Dendritic cell treated with granulocyte-macrophage colony-stimulating factor and Interleukin-4, amounts not matched to agents 40 ng/mL and 50 ng/mL, for 4 days (primary cell): ENCODE results near the gene SFTPD.
"Not testable (repeated sequence)": the region's sequence is repeated elsewhere in the genome, so short reads cannot be mapped to it uniquely, and the experiment has no call there.

ENCODE experiments used
- H3K27ac Mint-ChIP-seq: one replicate; pipeline ENCODE4 v1.8.0; 2022; ENCODE audit warnings: mild to moderate bottlenecking, mixed read lengths
- H3K27me3 Mint-ChIP-seq: one replicate; pipeline ENCODE4 v1.8.0; 2022; ENCODE audit warnings: mild to moderate bottlenecking, mixed read lengths
- H3K36me3 Mint-ChIP-seq: one replicate; pipeline ENCODE4 v1.8.0; 2022; ENCODE audit warnings: low read depth, mixed read lengths
- H3K4me1 Mint-ChIP-seq: one replicate; pipeline ENCODE4 v1.8.0; 2022; ENCODE audit warnings: low read depth, mixed read lengths
- H3K4me3 Mint-ChIP-seq: one replicate; pipeline ENCODE4 v1.8.0; 2022; ENCODE audit warnings: mild to moderate bottlenecking, moderate library complexity, mixed read lengths
- H3K9me3 Mint-ChIP-seq: one replicate; pipeline ENCODE4 v1.8.0; 2022; ENCODE audit warnings: mixed read lengths
- intact Hi-C: fragments of 100-400 bp; cut with micrococcal nuclease; formaldehyde crosslinking; loops from one replicate; pipeline ENCODE4 v1.15.0; 2022

Gene SFTPD

DNA sequence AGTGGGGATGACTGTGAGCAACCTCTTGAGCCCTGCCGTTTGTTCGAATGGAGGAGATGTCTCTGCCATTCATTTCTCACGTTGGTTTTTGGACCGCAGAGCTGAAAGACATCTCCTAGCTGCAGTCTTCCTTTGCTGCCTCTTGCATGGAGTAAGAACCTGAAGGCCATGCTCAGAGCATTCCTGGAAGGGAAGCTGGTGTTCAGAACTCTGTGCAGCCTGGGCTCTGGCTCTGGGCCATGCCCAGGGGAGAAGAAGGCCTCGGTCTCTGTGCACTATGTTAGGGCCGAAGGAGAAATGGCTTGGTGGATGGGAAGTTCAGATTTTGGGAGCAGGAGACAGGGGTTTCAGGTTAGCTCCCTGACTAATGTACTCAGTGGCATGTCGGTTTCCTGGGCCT lies 22.9 kb downstream of the SFTPD start:
- Mint-ChIP-seq H3K9me3 (peaks cover 7% of the 10 kb centered on the region), H3K36me3 (no peaks in the 10 kb centered on the region), H3K27me3 (peaks cover 32% of the 10 kb centered on the region), H3K27ac (no peak overlapping the region), H3K4me1 (peaks cover 6% of the 10 kb centered on the region), H3K4me3 (no peak overlapping the region)
- intact Hi-C loops = loop anchor here (10.0 kb wide), 1 partner anchor 151 kb away; no protein-coding TSS in a partner anchor

DNA sequence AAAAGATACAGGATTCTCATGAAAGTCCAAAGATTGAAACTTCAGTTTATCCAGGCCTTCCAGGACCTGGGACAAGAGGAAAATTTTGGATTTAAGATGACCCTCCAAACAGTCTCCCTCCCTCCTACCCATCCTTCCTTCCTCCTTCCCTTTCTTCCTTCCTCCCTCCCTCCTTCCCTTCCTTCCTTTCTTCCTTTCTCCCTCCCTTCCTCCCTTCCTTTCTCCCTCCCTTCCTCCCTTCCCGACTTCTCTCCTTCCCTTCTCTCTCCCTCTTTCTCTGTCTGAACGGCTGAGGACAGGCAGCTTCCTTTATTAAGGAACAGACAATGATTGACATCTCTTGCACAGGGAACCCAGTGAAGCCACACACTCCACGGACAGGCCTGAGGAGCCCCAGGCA lies 23.3 kb downstream of the SFTPD start:
- Mint-ChIP-seq H3K36me3 (no peaks in the 10 kb centered on the region), H3K4me1 (peaks cover 6% of the 10 kb centered on the region), H3K4me3 (no peak overlapping the region), H3K27ac (no peak overlapping the region), H3K27me3 (peaks cover 28% of the 10 kb centered on the region), H3K9me3 (peaks cover 7% of the 10 kb centered on the region)
- intact Hi-C loops = loop anchor here (10.0 kb wide), 1 partner anchor 151 kb away; no protein-coding TSS in a partner anchor

DNA sequence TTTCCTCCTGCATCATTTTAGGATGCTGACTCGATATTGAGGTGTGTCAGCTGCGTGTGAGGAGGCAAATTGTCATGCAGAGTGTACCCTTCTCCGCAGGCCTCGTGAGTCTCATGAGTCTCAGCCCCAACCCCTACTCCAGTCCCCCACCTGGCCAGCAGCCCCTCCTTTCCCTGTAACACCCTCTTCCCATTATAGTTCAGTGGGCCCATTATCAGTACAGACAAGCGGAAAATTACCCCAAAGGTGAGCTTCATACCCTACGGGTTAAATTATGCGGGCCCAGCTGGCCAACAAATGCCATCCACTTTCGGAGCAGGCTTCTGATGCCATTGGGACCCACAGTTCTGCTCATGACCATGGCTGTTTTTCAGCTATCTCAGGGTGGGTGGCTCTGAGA lies 25.2 kb downstream of the SFTPD start:
- Mint-ChIP-seq H3K4me1 (no peaks in the 10 kb centered on the region), H3K9me3 (peaks cover 7% of the 10 kb centered on the region), H3K27me3 (peaks cover 16% of the 10 kb centered on the region), H3K36me3 (no peaks in the 10 kb centered on the region), H3K27ac (no peak overlapping the region), H3K4me3 (no peak overlapping the region)
- intact Hi-C loops = loop anchor here (10.0 kb wide), 1 partner anchor 149 kb away; no protein-coding TSS in a partner anchor

DNA sequence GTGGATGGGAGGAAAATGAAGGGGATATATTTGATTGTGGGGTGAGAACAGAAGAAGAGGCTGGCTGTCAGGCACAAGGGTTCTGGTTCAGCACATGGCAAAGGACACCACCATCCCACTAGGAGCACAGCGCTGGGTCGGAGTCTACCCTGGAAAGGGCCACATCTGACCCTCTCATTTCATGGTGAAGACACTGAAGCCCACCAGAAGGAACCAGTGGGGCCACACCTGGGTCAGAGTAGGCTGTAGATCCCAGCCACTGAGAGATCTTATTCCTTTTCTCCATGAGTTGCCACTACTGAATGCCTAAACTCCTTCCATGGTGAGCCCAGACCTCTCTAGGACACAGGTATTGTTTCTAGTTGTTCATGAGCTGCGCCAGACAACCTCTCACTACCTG lies 25.8 kb downstream of the SFTPD start:
- Mint-ChIP-seq H3K9me3 (peaks cover 7% of the 10 kb centered on the region), H3K4me3 (no peak overlapping the region), H3K27ac (no peak overlapping the region), H3K27me3 (peaks cover 16% of the 10 kb centered on the region), H3K4me1 (no peaks in the 10 kb centered on the region), H3K36me3 (no peaks in the 10 kb centered on the region)
- intact Hi-C loops = loop anchor here (10.0 kb wide), 1 partner anchor 148 kb away; no protein-coding TSS in a partner anchor

DNA sequence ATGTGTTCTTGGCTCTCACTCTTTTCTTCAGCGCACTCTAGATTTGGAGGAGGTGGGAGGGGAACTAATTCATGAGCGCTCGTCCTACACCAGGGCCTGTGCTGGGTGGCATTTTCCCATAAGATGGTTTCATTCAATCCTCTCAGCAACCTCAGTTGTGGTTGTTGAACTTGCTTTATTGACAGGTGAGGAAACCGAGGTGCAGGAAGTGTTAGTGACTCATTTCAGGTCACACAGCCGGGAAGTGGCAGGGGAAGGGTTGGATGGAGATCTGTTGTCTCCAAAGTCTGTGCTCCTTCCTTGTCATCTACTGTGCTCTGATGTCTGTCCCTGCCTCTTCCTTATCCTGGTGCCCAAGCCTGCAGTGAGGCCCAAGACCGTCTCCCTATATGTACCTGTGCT lies 26.9 kb downstream of the SFTPD start:
- not testable (repeated sequence) for H3K4me3 Mint-ChIP-seq, H3K4me1 Mint-ChIP-seq, H3K27ac Mint-ChIP-seq, H3K9me3 Mint-ChIP-seq, H3K36me3 Mint-ChIP-seq
- peaks cover 11% of the 10 kb centered on the region for H3K27me3 Mint-ChIP-seq
- intact Hi-C loops = loop anchor here (10.0 kb wide), 1 partner anchor 147 kb away; no protein-coding TSS in a partner anchor

DNA sequence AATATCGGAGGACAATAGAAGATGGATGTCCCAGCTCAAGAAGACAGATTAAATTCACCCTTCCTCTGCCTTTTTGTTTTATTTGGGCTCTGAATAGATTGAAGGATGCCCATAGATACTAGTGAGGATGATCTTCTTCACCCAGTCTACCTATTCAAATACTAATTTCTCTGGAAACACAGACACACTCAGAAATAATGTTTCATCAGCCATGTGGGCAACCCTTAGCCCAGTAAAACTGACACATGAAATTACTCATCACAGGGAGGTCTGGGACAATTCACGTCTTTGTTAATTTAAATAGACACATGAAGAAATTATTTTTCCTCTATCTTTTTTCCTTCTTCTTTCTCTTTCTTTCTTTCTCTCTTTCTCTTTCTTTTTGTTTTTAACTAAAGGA lies 33.1 kb downstream of the SFTPD start:
- H3K9me3 Mint-ChIP-seq, H3K27me3 Mint-ChIP-seq, H3K36me3 Mint-ChIP-seq, intact Hi-C loops, H3K4me3 Mint-ChIP-seq, H3K4me1 Mint-ChIP-seq, H3K27ac Mint-ChIP-seq: not testable (repeated sequence)

DNA sequence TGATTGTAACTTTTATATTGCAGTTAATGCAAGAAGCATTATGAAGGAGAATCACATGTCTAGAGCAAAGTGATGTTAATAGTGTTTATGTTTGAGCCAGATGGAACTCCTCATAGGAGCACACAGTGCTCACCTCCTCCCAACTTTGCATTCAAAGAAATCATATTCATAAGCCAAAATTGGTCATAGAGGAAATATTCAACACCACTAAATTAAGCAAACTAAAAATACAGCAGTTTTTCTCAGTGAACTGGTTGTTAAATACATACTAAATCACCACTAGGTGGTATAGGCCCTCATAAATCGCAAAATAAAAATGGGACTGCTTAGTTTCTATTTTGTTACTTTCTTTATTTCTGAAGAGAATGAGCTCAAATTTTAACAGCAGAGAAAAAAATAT lies 34.4 kb downstream of the SFTPD start:
- intact Hi-C loops, H3K4me3 Mint-ChIP-seq, H3K27me3 Mint-ChIP-seq, H3K9me3 Mint-ChIP-seq, H3K36me3 Mint-ChIP-seq, H3K4me1 Mint-ChIP-seq, H3K27ac Mint-ChIP-seq: not testable (repeated sequence)

DNA sequence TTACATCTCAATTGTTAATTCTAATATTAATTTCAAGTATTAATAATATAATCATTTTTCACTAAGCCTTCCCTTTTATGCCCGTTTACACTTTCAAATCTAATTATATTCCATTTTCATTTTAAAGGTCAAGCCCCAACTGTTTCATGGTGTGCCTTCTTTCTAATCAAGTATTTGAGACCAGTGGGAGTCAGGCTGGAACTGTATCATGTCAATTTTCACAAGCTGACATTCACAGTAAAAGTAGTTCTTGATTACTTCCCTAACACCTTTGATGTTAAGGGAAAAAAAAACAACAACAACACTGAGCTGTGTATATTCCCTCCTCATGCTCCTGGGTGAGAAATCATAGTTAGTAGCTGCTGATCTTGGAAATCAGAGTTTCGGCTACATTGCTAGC lies 38.1 kb downstream of the SFTPD start:
- Mint-ChIP-seq H3K9me3 (no peaks in the 10 kb centered on the region), H3K27ac (no peak overlapping the region), H3K27me3 (peaks cover 29% of the 10 kb centered on the region), H3K36me3 (no peaks in the 10 kb centered on the region), H3K4me3 (no peak overlapping the region), H3K4me1 (no peaks in the 10 kb centered on the region)
- intact Hi-C loops = no loop called here

DNA sequence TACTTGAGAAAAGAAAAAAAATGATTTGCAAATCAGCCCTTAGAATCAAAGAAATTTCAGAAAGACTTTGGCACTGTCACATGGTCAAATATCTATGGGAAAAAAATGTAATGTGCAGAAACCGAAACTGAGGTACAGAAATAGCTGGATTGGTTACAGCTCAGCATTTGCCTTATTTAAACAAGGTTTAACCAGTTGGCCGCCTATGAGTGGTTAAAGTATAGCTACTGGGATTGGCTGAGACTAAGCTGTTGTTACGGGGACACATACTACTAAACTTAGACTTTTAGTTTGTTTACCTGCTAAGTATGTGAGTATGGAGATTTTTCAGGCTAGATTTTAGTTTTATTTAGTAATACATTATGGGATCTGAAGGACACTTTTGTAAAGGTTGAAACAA lies 38.6 kb downstream of the SFTPD start:
- no peak overlapping the region for H3K27ac Mint-ChIP-seq
- H3K9me3 Mint-ChIP-seq = no peaks in the 10 kb centered on the region
- no peak overlapping the region for H3K4me3 Mint-ChIP-seq
- H3K36me3 Mint-ChIP-seq = no peaks in the 10 kb centered on the region
- intact Hi-C loops = no loop called here
- peaks cover 3% of the 10 kb centered on the region for H3K4me1 Mint-ChIP-seq
- H3K27me3 Mint-ChIP-seq = peaks cover 33% of the 10 kb centered on the region

DNA sequence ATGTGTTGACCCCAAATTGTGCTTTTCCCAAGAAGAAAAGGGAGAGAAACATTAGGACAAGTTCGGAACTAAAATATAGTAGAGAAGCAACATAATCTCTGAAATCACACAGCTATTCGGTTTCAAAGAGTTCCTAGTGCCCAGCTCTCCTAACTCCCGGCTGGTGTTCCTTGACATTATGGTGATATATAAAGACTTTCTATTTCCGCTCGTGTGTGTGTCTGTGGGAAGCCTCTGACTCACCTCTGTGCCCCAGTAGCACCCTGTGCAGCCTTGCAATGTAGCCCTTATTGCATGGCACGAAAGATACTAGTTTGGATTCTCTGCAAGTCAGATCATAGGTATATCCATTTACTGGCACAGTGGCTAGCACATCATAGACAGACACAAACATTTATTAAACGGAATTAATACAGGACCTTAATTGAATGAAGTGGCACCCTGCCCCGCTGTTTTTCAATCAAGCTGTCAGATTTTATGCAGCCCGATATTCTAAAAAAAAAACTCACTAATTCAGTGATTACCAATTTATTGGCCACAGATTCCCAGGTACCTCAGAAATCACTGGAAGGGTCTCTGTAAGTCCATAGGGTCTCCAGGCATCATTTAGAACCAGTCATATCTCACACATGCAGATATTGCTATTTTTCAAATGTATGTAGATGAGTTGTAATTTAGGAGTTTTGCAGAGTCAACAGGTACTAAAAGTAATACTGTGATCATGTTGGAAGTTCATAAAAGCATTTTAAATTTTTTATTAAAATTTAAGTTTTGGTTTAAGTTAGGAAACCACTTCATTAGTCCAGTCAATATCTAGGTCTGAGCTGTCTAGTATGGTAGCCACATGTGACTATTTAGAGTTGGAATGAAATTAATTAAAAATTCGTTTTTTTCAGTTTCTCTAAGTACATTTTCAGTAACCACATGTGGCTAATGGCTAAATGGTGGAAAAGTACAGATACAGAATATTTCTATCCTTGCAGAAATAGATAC lies 43.3 kb downstream of the SFTPD start:
- Mint-ChIP-seq H3K4me1 (peaks cover 14% of the 10 kb centered on the region), H3K9me3 (no peaks in the 10 kb centered on the region), H3K4me3 (peak overlapping the region; percentile 90), H3K36me3 (no peaks in the 10 kb centered on the region), H3K27me3 (peaks cover 52% of the 10 kb centered on the region), H3K27ac (peak overlapping the region; percentile 65)
- intact Hi-C loops = no loop called here

DNA sequence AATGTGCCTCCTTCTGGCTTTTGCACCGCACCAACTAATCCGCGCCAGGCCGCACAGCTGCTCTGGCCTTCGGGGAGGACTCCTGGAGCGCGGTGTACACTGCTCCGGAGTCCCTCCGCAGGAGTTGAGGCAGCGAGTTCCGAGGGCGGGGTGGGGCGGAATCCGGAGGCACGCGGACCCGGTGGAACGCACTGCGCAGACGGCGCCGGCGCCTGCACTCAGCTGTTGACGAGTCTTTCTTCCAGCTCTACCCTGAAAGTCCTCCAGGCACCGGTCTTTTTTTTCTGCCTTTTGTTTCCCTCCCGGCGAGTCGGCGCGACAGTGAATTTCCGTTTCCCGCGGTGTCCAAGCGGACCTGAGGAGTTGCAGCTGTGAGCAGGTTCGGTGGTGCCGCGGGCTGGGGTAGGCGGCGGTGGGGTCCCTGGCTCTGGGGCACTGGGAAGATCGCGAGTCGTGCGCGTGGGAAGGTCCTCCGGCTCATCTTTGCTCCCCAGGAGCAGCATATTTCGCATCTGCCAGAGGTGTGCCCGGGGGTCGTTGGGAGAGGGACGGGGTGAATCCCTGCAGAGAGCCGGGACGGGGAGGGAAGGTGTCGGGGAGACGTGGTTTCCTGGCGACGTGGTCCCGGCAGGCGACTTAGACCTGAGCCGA lies 44.1 kb downstream of the SFTPD start:
- Mint-ChIP-seq H3K27ac (peak overlapping the region; percentile 65), H3K36me3 (no peaks in the 10 kb centered on the region), H3K27me3 (peaks cover 55% of the 10 kb centered on the region), H3K4me1 (peaks cover 14% of the 10 kb centered on the region), H3K9me3 (no peaks in the 10 kb centered on the region), H3K4me3 (peak overlapping the region; percentile 90)
- intact Hi-C loops = no loop called here

DNA sequence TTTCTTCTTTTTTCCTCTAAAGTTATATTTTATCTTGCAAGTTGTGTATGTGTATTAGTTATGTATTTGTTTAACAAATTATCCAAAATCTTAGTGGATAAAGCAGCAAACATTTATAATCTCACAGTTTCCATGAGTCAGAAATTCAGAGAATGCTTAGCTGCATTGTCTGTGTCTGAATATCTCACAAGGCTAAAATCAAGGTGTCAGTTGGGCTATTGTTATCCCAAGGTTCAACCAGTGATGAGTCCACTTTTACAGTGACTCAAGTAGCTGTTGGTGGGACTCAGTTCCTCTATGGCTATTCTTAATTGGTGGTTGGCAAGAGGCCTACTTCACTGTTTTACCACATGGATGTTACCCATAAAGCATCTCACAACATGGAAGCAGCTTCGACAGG lies 47.3 kb downstream of the SFTPD start:
- H3K4me3 Mint-ChIP-seq, H3K36me3 Mint-ChIP-seq, H3K9me3 Mint-ChIP-seq, H3K27ac Mint-ChIP-seq, intact Hi-C loops: not testable (repeated sequence)
- H3K4me1 Mint-ChIP-seq = peaks cover 14% of the 10 kb centered on the region
- H3K27me3 Mint-ChIP-seq = peaks cover 38% of the 10 kb centered on the region

DNA sequence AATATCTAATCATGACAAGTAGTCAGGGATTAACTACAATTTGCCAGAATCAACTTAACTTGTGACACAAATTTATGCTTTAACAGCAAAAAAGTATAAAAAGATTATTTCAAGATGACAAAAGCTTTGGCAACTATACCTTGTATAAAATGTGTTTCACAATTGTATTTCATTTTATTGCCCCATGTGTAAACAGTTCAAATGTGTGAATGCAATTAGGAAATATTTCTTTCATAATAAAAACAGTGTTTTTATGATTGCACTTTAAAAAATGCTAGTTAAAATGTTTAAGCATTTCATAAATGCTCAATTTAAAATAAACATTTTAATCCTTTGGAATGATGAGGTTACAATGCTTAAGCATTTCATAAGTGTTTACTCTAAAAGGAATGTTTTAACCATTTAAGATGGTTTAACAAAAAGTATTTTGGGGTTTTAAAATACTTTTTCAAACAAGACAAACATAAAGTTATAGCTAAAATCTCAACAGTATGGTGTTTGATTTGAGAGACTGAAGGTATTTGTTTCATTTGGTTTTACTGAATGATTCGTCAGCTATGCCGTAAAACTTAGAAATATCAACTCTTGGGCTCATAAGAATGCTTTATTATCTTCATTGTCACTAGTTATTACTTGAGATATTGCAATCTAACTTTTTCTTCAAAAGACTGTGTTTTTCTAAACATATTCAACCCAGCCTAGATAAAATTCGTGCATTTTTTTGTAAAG lies 50.1 kb downstream of the SFTPD start:
- H3K27me3 Mint-ChIP-seq = peaks cover 21% of the 10 kb centered on the region
- H3K9me3 Mint-ChIP-seq = no peaks in the 10 kb centered on the region
- intact Hi-C loops = no loop called here
- no peaks in the 10 kb centered on the region for H3K4me1 Mint-ChIP-seq
- H3K36me3 Mint-ChIP-seq = no peaks in the 10 kb centered on the region
- H3K4me3 Mint-ChIP-seq = no peak overlapping the region
- H3K27ac Mint-ChIP-seq = no peak overlapping the region

DNA sequence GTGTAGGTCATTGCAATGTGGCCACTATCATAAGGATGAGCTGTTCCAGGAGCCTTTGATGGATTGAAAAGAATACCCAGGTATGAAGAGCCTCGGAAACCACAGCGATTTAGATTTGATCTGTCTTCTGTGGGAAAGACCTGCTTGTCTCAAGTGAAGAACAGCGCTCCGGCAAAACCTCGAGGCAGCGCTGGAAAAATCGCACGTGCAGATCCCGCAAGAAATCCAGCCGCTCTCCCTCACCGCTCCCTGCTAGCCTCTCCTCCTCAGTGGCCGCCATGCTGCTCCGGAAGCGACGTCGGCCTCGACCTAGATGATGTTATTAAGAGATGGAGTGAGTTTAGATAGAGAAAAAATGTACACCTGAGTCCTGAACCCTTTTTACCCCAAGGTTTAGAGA lies 56.0 kb downstream of the SFTPD start:
- intact Hi-C loops, H3K9me3 Mint-ChIP-seq, H3K4me3 Mint-ChIP-seq, H3K27me3 Mint-ChIP-seq, H3K36me3 Mint-ChIP-seq, H3K27ac Mint-ChIP-seq: not testable (repeated sequence)
- H3K4me1 Mint-ChIP-seq = peaks cover 14% of the 10 kb centered on the region
